Measurements from ENCODE around the gene CCRL2. TPM values are rescaled to one million over a fixed set of nuclear protein-coding genes. Genes with fewer than 3 reads are reported as not detected.

The CCRL2 gene
- total RNA-seq, 6 experiments from 2014 or later, result 0.30 to 2.8 (median 1.3) TPM

DNA sequence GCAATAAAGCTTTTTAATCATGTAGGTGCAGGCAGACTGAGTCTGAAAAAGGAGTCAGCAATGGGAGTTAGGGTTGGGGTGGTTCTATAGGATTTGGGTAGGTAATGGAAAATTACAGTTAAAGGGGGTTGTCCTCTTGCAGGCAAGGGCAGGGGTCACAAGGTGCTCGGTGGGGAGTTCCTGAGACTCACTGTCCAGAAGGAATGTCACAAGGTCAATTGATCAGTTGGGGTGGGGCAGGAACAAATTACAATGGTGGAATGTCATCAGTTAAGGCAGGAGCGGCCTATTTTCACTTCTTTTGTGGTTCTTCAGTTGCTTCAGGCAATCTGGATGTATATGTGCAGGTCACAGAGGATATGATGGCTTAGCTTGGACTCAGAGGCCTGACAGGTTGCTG, 14.0 kb upstream of the CCRL2 start:
- no peak for TF ChIP-seq POLR2A (IDR thresholded peaks at IDR 0.05)
- TF ChIP-seq, protein P1, sequence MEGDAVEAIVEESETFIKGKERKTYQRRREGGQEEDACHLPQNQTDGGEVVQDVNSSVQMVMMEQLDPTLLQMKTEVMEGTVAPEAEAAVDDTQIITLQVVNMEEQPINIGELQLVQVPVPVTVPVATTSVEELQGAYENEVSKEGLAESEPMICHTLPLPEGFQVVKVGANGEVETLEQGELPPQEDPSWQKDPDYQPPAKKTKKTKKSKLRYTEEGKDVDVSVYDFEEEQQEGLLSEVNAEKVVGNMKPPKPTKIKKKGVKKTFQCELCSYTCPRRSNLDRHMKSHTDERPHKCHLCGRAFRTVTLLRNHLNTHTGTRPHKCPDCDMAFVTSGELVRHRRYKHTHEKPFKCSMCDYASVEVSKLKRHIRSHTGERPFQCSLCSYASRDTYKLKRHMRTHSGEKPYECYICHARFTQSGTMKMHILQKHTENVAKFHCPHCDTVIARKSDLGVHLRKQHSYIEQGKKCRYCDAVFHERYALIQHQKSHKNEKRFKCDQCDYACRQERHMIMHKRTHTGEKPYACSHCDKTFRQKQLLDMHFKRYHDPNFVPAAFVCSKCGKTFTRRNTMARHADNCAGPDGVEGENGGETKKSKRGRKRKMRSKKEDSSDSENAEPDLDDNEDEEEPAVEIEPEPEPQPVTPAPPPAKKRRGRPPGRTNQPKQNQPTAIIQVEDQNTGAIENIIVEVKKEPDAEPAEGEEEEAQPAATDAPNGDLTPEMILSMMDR (IDR thresholded peaks at IDR 0.05), result no peak
- H3K4me1 ChIP-seq, result peaks cover 0 to 7% (median 0%) of the 10 kb centered on the region in 4 donors
- no peak for DNase-seq
- H3K4me3 ChIP-seq, result no peak overlapping the region
- no peak overlapping the region for H3K27ac ChIP-seq
- no peaks in the 10 kb centered on the region for H3K9me3 ChIP-seq
- H3K36me3 ChIP-seq, result no peaks in the 10 kb centered on the region
- H3K27me3 ChIP-seq, result no peaks in the 10 kb centered on the region
- 77% methylated on average over 2 of the region's 2 CpGs for WGBS (ENCODE audit: insufficient coverage, low coverage, low lambda C conversion rate, missing lambda C conversion rate)
- intact Hi-C loops (cut with DNase I), result no loop called here
- ATAC-seq, result no peak

DNA sequence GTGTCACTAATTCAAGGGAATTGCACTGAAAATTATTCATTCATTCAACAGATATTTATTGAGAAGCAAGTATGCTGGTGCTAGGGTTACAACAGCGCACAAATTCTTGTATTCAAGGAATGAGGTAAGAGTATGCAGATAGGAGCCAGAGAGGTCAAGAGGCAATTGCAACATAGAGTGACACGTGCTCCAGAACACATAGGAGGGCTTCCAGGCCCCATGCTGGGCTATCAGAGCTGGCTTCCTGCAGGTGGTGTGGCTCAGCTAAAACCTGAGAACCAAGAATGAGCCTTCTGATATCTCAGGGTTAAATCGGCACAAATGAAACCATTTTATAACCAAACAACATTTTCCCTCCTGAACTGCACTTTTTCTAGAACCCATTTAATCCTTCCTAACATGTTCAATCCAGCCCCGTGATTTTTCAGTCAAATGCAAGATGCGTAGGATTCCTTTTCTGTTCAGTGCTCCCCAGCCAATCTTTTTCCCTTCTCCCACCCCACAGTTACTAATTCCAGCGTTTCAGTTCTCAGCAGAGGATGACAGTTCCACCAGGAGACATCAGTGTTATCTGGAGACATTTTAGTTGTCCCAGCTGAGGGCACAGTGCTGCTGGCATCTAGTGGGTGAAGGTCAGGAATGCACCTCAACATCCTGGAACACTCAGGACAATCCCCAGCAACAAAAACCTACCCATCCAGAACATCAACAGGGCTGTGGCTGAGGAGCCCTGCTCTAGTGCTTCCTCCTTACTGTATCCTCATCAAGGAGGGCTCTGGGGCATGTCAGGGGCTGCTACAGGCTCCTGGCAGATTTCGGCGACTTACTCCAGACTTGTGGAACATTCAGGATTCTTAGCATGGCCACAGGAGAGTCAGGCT, 13.3 kb upstream of the CCRL2 start:
- peak in 1 of 3 donors; percentile 62 for DNase-seq
- peak; percentile 53 to 88 (median 70) for ATAC-seq
- no peaks in the 10 kb centered on the region for H3K27me3 ChIP-seq
- TF ChIP-seq, protein P1 (IDR thresholded peaks at IDR 0.05), result no peak
- TF ChIP-seq POLR2A (IDR thresholded peaks at IDR 0.05), result no peak
- H3K36me3 ChIP-seq, result no peaks in the 10 kb centered on the region
- H3K27ac ChIP-seq, result no peak overlapping the region
- no peak overlapping the region for H3K4me3 ChIP-seq
- H3K9me3 ChIP-seq, result no peaks in the 10 kb centered on the region
- WGBS (ENCODE audit: insufficient coverage, low coverage, low lambda C conversion rate, missing lambda C conversion rate), result 59% methylated on average over 6 of the region's 8 CpGs
- intact Hi-C loops (cut with DNase I), result no loop called here
- H3K4me1 ChIP-seq, result peaks cover 0 to 7% (median 0%) of the 10 kb centered on the region in 4 donors

DNA sequence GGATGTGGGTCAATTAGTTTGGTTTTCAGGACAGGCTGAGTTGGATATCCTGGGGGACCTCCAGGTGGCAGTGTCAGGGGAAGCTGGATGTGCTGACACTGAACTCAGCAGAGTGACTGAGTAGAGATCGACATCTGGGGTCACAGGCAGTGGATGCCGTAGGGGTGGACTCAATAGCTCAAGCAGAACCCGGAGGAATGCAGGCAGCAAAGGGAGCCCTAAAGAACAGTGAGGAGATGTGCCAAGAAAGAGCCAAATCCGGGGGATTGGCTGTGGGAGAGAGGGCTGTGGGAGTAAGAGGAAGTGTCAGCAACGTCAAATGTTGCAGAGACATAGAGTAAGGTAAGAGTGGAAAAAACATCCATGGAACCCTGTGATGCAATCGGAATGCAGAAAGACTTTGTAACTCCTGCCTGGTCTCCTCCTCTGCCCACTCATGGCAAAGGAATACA, 11.8 kb upstream of the CCRL2 start:
- no peaks in the 10 kb centered on the region for H3K27me3 ChIP-seq
- TF ChIP-seq, protein P1 (IDR thresholded peaks at IDR 0.05), result no peak
- TF ChIP-seq POLR2A (IDR thresholded peaks at IDR 0.05), result no peak
- intact Hi-C loops (cut with DNase I), result no loop called here
- no peaks in the 10 kb centered on the region for H3K36me3 ChIP-seq
- H3K27ac ChIP-seq, result no peak overlapping the region
- H3K9me3 ChIP-seq, result no peaks in the 10 kb centered on the region
- H3K4me3 ChIP-seq, result no peak overlapping the region
- DNase-seq, result no peak
- H3K4me1 ChIP-seq, result peaks cover 0 to 7% (median 0%) of the 10 kb centered on the region in 4 donors
- WGBS (ENCODE audit: insufficient coverage, low coverage, low lambda C conversion rate, missing lambda C conversion rate), result 53% methylated on average over 5 of the region's 6 CpGs
- peak in 3 of 4 donors; percentile 10 to 37 (median 19) for ATAC-seq

DNA sequence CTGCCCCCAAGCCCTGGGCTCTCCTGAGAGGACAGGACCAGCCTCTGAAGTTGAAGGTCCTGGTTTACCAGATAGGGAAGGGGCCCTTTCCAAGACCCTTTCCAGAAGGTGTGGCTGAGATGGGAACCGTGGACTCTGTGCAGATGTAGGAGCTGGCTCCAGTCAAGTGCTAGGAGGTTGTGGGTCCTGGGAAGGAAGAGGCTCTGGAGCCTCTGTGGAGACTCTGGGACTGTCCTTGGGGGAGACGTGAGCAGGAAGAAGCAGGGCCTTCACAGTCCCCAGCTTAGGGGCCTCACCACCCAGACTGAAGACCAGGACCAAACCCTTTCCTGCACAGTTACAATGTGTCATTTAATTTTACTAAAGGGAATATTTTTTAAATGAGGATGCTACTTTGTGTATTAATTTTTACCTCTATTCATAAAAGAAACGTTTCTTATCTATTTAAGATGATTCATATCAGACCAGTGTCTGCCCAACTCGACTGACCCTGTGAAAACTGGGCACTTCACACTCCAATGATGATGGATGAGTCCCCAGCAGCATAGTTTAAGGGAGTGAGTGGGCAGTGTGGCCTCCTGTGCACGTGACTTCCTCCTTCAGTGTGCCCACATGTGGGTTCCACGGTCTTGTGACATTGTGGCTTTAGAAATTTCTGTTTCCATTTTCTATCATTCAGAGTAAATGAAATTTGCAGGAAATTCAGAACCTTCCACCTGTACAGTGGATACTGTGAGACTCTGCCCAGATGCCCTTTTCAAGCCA, 11.1 kb upstream of the CCRL2 start:
- no peaks in the 10 kb centered on the region for H3K36me3 ChIP-seq
- H3K4me1 ChIP-seq, result peaks cover 0 to 7% (median 0%) of the 10 kb centered on the region in 4 donors
- H3K9me3 ChIP-seq, result no peaks in the 10 kb centered on the region
- DNase-seq (no peak), ATAC-seq (peak in 1 of 4 donors; percentile 33)
- H3K27me3 ChIP-seq, result no peaks in the 10 kb centered on the region
- no peak for TF ChIP-seq POLR2A (IDR thresholded peaks at IDR 0.05)
- TF ChIP-seq, protein P1 (IDR thresholded peaks at IDR 0.05), result no peak
- intact Hi-C loops (cut with DNase I), result no loop called here
- WGBS (ENCODE audit: insufficient coverage, low coverage, low lambda C conversion rate, missing lambda C conversion rate), result 39% methylated on average over 6 of the region's 6 CpGs
- H3K27ac ChIP-seq, result no peak overlapping the region
- no peak overlapping the region for H3K4me3 ChIP-seq

Data from right lobe of liver (tissue), 6 donors.